ENCODE results near the gene ALG14. TPM values are rescaled to one million over a fixed set of nuclear protein-coding genes. Genes with fewer than 3 reads are reported as not detected.

The ALG14 gene
- total RNA-seq (2014; rRNA removed; shearing (Covaris generic)): 4.7 and 7.1 TPM in 2 replicates
- polyA plus RNA-seq (2015; cell fraction: cytosol; rRNA removed): 2.5 and 2.9 TPM in 2 replicates
- polyA plus RNA-seq (2015; cell fraction: nucleus; rRNA removed): 0.43 and 0.64 TPM in 2 replicates

- in situ Hi-C loops (cut with HindIII; ENCODE audit: low pct_unique_long_range_greater_than_20kb, low sequenced_read_pairs): no loop called here
- peak; percentile 95 for DNase-seq (ENCODE audit: low read depth, low spot score)
These were observed at the start of gene ALG14 for GRCh38 chr1:95072532-95073419. Gene ALG14, minus strand, starts transcription at chr1:95072951. Its CDS starts 53 bp downstream, at chr1:95072898.

- in situ Hi-C loops (cut with HindIII; ENCODE audit: low pct_unique_long_range_greater_than_20kb, low sequenced_read_pairs): no loop called here
- DNase-seq (ENCODE audit: low read depth, low spot score): no peak
These were observed 49.5 kb upstream of the ALG14 start for GRCh38 chr1:95122151-95122697.

- no peak for DNase-seq (ENCODE audit: low read depth, low spot score)
- in situ Hi-C loops (cut with HindIII; ENCODE audit: low pct_unique_long_range_greater_than_20kb, low sequenced_read_pairs): no loop called here
These were observed 46.5 kb upstream of the ALG14 start for GRCh38 chr1:95119273-95119672.

GRCh38 chr1:95118710-95119109, 46.0 kb upstream of the ALG14 start:
- DNase-seq (ENCODE audit: low read depth, low spot score): no peak
- in situ Hi-C loops (cut with HindIII; ENCODE audit: low pct_unique_long_range_greater_than_20kb, low sequenced_read_pairs): no loop called here

GRCh38 chr1:95118067-95118499, 45.3 kb upstream of the ALG14 start:
- in situ Hi-C loops (cut with HindIII; ENCODE audit: low pct_unique_long_range_greater_than_20kb, low sequenced_read_pairs): no loop called here
- no peak for DNase-seq (ENCODE audit: low read depth, low spot score)

GRCh38 chr1:95117207-95118066, 44.7 kb upstream of the ALG14 start, which contains the start of gene TLCD4:
Gene TLCD4, plus strand, starts transcription at chr1:95117355. Its CDS starts 26,547 bp downstream, at chr1:95143902.
- in situ Hi-C loops (cut with HindIII; ENCODE audit: low pct_unique_long_range_greater_than_20kb, low sequenced_read_pairs): no loop called here
- peak; percentile 51 for DNase-seq (ENCODE audit: low read depth, low spot score)

GRCh38 chr1:95116580-95117206, 43.9 kb upstream of the ALG14 start:
- in situ Hi-C loops (cut with HindIII; ENCODE audit: low pct_unique_long_range_greater_than_20kb, low sequenced_read_pairs): no loop called here
- peak; percentile 78 for DNase-seq (ENCODE audit: low read depth, low spot score)

GRCh38 chr1:95115708-95116137, 43.0 kb upstream of the ALG14 start:
- DNase-seq (ENCODE audit: low read depth, low spot score): no peak
- in situ Hi-C loops (cut with HindIII; ENCODE audit: low pct_unique_long_range_greater_than_20kb, low sequenced_read_pairs): no loop called here

GRCh38 chr1:95113684-95114083, 40.9 kb upstream of the ALG14 start:
- DNase-seq (ENCODE audit: low read depth, low spot score): peak; percentile 44
- in situ Hi-C loops (cut with HindIII; ENCODE audit: low pct_unique_long_range_greater_than_20kb, low sequenced_read_pairs): no loop called here

GRCh38 chr1:95111014-95111413, 38.3 kb upstream of the ALG14 start:
- in situ Hi-C loops (cut with HindIII; ENCODE audit: low pct_unique_long_range_greater_than_20kb, low sequenced_read_pairs): no loop called here
- no peak for DNase-seq (ENCODE audit: low read depth, low spot score)

- DNase-seq (ENCODE audit: low read depth, low spot score): no peak
- in situ Hi-C loops (cut with HindIII; ENCODE audit: low pct_unique_long_range_greater_than_20kb, low sequenced_read_pairs): no loop called here
These were observed 36.0 kb upstream of the ALG14 start for GRCh38 chr1:95108792-95109191.

- no peak for DNase-seq (ENCODE audit: low read depth, low spot score)
- in situ Hi-C loops (cut with HindIII; ENCODE audit: low pct_unique_long_range_greater_than_20kb, low sequenced_read_pairs): no loop called here
These were observed 25.4 kb upstream of the ALG14 start for GRCh38 chr1:95098196-95098595.

GRCh38 chr1:95097426-95097825, 24.7 kb upstream of the ALG14 start:
- in situ Hi-C loops (cut with HindIII; ENCODE audit: low pct_unique_long_range_greater_than_20kb, low sequenced_read_pairs): no loop called here
- no peak for DNase-seq (ENCODE audit: low read depth, low spot score)

- in situ Hi-C loops (cut with HindIII; ENCODE audit: low pct_unique_long_range_greater_than_20kb, low sequenced_read_pairs): no loop called here
- DNase-seq (ENCODE audit: low read depth, low spot score): no peak
These were observed 23.6 kb upstream of the ALG14 start for GRCh38 chr1:95096218-95096841.

- in situ Hi-C loops (cut with HindIII; ENCODE audit: low pct_unique_long_range_greater_than_20kb, low sequenced_read_pairs): no loop called here
- DNase-seq (ENCODE audit: low read depth, low spot score): no peak
These were observed 23.1 kb upstream of the ALG14 start for GRCh38 chr1:95095833-95096217.

GRCh38 chr1:95094923-95095322, 22.2 kb upstream of the ALG14 start:
- in situ Hi-C loops (cut with HindIII; ENCODE audit: low pct_unique_long_range_greater_than_20kb, low sequenced_read_pairs): no loop called here
- DNase-seq (ENCODE audit: low read depth, low spot score): no peak

GRCh38 chr1:95093296-95093695, 20.5 kb upstream of the ALG14 start:
- DNase-seq (ENCODE audit: low read depth, low spot score): no peak
- in situ Hi-C loops (cut with HindIII; ENCODE audit: low pct_unique_long_range_greater_than_20kb, low sequenced_read_pairs): no loop called here

All from SK-MEL-5 (cell line).